Breast epithelium (tissue), 4 donors: ENCODE data around the gene MOCS3. TPM values are rescaled to one million over a fixed set of nuclear protein-coding genes. Genes with fewer than 3 reads are reported as not detected.

Experiments used
- DNase-seq, 2 donors: peaks; one replicate each; pipeline ENCODE4 v3.0.0-alpha.2; 2019; ENCODE audit warnings: low spot score in 2 of 2
- H3K27ac ChIP-seq, 2 donors: fragments of 200-600 bp; sonication (generic) in 1 of 2; one replicate each; pipeline ENCODE4 v1.5.1; 2016 to 2019; ENCODE audit warnings: mild to moderate bottlenecking in 1 of 2
- H3K27me3 ChIP-seq, 2 donors: fragments of 200-600 bp; sonication (generic) in 1 of 2; one replicate each; pipeline versions ENCODE4 v1.5.1 to v1.6.0; 2017 to 2019; ENCODE audit warnings: control low read depth in 1 of 2, mild to moderate bottlenecking in 1 of 2
- H3K36me3 ChIP-seq: fragments of 200-600 bp; one replicate; pipeline ENCODE4 v1.5.1; 2019
- H3K4me1 ChIP-seq, 2 donors: fragments of 200-600 bp; sonication (generic); one replicate each; pipeline ENCODE4 v1.5.1; 2016 to 2019; ENCODE audit warnings: control low read depth in 1 of 2
- H3K4me3 ChIP-seq, 3 donors: fragments of 200-600 bp; sonication (generic); 1 replicate in 2 of 3; 2 replicates in 1 of 3; pipeline ENCODE4 v1.5.1; 2016 to 2019; ENCODE audit warnings: mild to moderate bottlenecking in 3 of 3, moderate library complexity in 2 of 3
- H3K9me3 ChIP-seq, 2 donors: fragments of 200-600 bp; sonication (generic) in 1 of 2; one replicate each; pipeline ENCODE4 v1.5.1; 2016 to 2019; ENCODE audit warnings: control low read depth in 1 of 2
- POLR2A ChIP-seq: fragments of 450-650 bp; IDR thresholded peaks from one replicate; pipeline ENCODE4 v1.6.1; 2016; ENCODE audit warnings: antibody characterized with exemption, mild to moderate bottlenecking, moderate library complexity
- POLR2AphosphoS5 ChIP-seq, 3 donors: sonication (generic); formaldehyde crosslinking; IDR thresholded peaks; one replicate each; pipeline ENCODE4 v1.6.1; 2017; ENCODE audit warnings: antibody characterized with exemption in 3 of 3
- intact Hi-C: fragments of 100-400 bp; cut with DNase I; formaldehyde crosslinking; loops from one replicate; pipeline ENCODE4 v1.15.1; 2023; ENCODE audit warnings: low total_unique reads
- total RNA-seq, 3 donors: library from RNA; depleted of rRNA; stranded (reverse); fragments of >200 nt; gene quantifications; one replicate each; pipeline ENCODE4 v1.1.0, GENCODE V29; 2016
- TF ChIP-seq, protein P1 (sequence below), 3 donors: fragments of 450-650 bp; IDR thresholded peaks; one replicate each; pipeline ENCODE4 v1.5.1; 2016 to 2017; ENCODE audit warnings: antibody characterized with exemption in 3 of 3, mild to moderate bottlenecking in 3 of 3, moderate library complexity in 3 of 3

The MOCS3 gene
- total RNA-seq, 3 donors from 2014 or later = 4.5 to 6.4 (median 4.9) TPM

DNA sequence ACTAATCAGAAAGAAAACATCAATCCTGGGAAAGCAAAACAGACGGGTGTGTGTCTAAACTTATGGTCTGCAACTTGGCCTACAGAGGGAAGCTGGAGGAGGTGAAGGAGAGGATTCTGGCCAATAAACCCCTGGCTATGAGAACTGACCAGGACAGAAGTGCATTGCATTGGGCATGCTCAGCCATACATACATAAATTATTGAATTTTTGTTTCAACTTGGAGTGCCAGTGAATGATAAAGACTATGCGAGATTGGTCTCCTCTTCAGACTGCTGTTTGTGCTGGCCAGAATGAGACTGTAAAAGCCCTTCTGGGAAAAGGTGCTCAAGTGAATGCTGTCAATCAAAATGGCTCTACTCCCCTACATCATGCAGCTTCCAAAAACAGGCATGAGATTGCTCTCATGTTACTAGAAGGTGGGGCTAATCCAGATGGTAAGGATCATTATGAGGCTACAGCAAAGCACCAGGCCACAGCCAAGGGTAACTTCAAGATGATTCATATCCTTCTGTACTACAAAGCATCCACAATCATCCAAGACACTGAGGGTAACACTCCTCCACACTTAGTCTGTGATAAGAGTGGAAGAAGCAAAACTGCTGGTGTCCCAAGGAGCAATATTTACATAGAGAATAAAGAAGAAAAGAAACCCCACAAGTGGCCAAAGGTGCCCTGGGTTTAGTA is 44.8 kb upstream of the MOCS3 start:
- Histone ChIP-seq H3K27ac (no peak overlapping the region), H3K9me3 (no peaks in the 10 kb centered on the region), H3K27me3 (no peaks in the 10 kb centered on the region), H3K36me3 (no peaks in the 10 kb centered on the region), H3K4me1 (peaks cover 0 to 5% of the 10 kb centered on the region in 2 donors), H3K4me3 (no peak overlapping the region)
- TF ChIP-seq POLR2A = no peak
- TF ChIP-seq, protein P1, sequence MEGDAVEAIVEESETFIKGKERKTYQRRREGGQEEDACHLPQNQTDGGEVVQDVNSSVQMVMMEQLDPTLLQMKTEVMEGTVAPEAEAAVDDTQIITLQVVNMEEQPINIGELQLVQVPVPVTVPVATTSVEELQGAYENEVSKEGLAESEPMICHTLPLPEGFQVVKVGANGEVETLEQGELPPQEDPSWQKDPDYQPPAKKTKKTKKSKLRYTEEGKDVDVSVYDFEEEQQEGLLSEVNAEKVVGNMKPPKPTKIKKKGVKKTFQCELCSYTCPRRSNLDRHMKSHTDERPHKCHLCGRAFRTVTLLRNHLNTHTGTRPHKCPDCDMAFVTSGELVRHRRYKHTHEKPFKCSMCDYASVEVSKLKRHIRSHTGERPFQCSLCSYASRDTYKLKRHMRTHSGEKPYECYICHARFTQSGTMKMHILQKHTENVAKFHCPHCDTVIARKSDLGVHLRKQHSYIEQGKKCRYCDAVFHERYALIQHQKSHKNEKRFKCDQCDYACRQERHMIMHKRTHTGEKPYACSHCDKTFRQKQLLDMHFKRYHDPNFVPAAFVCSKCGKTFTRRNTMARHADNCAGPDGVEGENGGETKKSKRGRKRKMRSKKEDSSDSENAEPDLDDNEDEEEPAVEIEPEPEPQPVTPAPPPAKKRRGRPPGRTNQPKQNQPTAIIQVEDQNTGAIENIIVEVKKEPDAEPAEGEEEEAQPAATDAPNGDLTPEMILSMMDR (IDR thresholded peaks at IDR 0.05) = no peak
- TF ChIP-seq POLR2AphosphoS5 (IDR thresholded peaks at IDR 0.05) = no peak
- no peak for DNase-seq
- intact Hi-C loops = no loop called here

DNA sequence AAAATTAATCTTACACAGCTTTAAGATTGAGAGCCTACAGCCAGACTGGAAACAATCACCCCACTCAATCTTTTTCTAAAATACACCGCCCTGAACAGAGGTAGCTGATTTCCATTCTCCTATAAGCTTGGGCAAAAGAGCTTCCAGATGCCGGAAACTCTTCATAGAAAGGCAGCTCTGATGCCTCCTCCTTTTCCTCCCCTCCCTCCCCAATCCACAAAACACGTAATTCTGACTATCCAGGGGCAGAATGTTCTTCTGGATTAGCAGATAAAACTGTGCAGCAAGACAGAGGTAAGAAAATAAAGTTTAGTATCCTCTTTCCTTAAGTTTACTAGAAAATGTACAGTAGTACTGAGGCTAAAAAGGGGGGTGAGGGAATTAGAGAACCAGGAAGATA is 43.2 kb upstream of the MOCS3 start:
- intact Hi-C loops = no loop called here
- H3K4me3 ChIP-seq = no peak overlapping the region

DNA sequence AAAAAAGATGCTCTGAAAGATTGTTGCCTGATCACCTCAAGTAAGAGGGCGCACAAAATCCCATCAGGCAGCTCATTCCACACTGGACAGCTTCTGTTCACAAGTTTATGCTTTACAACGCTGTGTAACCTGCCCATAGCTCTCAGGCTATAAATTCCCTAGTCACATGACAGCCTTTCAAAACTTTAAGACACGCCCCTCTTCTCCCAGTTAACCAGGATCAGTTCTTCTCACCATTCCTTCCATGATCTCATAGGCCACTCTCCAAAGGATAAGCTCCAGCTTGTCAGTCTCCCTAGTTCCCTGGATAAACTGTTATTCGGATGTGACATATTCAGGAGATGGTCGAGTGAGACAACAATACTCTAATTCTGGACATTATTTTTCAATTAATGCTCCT is 42.4 kb upstream of the MOCS3 start:
- Histone ChIP-seq H3K9me3 (no peaks in the 10 kb centered on the region), H3K4me3 (no peak overlapping the region), H3K36me3 (no peaks in the 10 kb centered on the region), H3K4me1 (peaks cover 0 to 5% of the 10 kb centered on the region in 2 donors), H3K27ac (no peak overlapping the region), H3K27me3 (no peaks in the 10 kb centered on the region)
- TF ChIP-seq, protein P1 (IDR thresholded peaks at IDR 0.05) = no peak
- TF ChIP-seq POLR2AphosphoS5 (IDR thresholded peaks at IDR 0.05) = no peak
- TF ChIP-seq POLR2A = no peak
- intact Hi-C loops = no loop called here
- DNase-seq = no peak

More for the DNA sequence above, 43.2 kb upstream of the MOCS3 start:
- no peaks in the 10 kb centered on the region for H3K36me3 ChIP-seq
- H3K27ac ChIP-seq = no peak overlapping the region
- TF ChIP-seq POLR2A (no peak), POLR2AphosphoS5 (IDR thresholded peaks at IDR 0.05) (no peak)
- TF ChIP-seq, protein P1 (IDR thresholded peaks at IDR 0.05) = no peak
- no peaks in the 10 kb centered on the region for H3K9me3 ChIP-seq
- peaks cover 0 to 5% of the 10 kb centered on the region in 2 donors for H3K4me1 ChIP-seq
- no peak for DNase-seq
- H3K27me3 ChIP-seq = no peaks in the 10 kb centered on the region

DNA sequence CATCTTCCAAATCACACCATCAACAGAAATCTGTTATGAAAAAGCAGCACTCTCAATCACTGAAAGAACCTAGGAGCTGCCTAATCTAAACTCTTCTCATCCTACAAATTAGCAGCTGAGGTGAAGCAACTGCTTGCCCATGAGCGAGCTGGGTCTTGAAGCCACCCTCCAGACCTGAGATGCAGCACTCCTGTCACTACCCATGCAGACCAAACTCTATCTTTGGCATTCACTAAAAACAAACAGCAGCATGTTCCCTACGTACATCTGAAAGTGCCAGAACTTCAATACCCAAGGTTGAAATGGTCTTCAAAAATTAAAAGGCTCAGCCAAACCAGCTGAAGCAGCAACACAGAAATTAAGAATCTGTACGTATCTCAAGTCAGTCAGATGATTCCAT is 41.7 kb upstream of the MOCS3 start:
- TF ChIP-seq POLR2A (no peak), POLR2AphosphoS5 (IDR thresholded peaks at IDR 0.05) (no peak)
- TF ChIP-seq, protein P1 (IDR thresholded peaks at IDR 0.05) = no peak
- Histone ChIP-seq H3K4me1 (peaks cover 3 to 5% of the 10 kb centered on the region in 2 donors), H3K36me3 (no peaks in the 10 kb centered on the region), H3K9me3 (no peaks in the 10 kb centered on the region), H3K27me3 (no peaks in the 10 kb centered on the region), H3K27ac (no peak overlapping the region), H3K4me3 (no peak overlapping the region)
- intact Hi-C loops = no loop called here
- no peak for DNase-seq

DNA sequence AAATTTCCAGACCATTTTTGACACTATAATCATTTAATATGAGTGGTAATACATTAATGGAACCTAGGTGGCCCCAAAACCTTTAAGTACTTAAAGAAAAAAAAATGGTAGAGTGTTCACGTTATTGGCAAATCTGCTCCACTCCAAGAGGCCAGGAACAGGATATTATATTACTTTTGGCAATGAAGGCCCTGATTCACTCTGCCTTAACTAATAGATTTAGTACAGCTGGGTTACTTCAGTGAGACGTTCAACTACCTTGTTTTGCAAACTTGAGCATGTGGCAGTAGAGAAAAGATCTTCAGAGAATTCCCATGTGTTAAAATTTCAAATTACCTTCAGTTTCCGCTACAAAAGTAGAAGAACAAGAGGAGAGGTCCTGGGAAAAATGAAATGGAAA is 40.2 kb upstream of the MOCS3 start:
- Histone ChIP-seq H3K4me1 (peaks cover 5 to 8% of the 10 kb centered on the region in 2 donors), H3K9me3 (no peaks in the 10 kb centered on the region), H3K27me3 (no peaks in the 10 kb centered on the region), H3K4me3 (no peak overlapping the region), H3K27ac (no peak overlapping the region), H3K36me3 (no peaks in the 10 kb centered on the region)
- intact Hi-C loops = no loop called here
- no peak for DNase-seq
- no peak for TF ChIP-seq POLR2AphosphoS5 (IDR thresholded peaks at IDR 0.05)
- TF ChIP-seq, protein P1 (IDR thresholded peaks at IDR 0.05) = no peak
- TF ChIP-seq POLR2A = no peak
